HG03135 (cell line): ENCODE data around the gene KCNC1.

Experiments used
- ATAC-seq: cut with Tn5 transposase; IDR thresholded peaks from one replicate; pipeline ENCODE4 v1.9.1; 2021; ENCODE audit warnings: mild to moderate bottlenecking, moderate library complexity; ENCODE audit not compliant: unreplicated experiment

KCNC1 gene

DNA sequence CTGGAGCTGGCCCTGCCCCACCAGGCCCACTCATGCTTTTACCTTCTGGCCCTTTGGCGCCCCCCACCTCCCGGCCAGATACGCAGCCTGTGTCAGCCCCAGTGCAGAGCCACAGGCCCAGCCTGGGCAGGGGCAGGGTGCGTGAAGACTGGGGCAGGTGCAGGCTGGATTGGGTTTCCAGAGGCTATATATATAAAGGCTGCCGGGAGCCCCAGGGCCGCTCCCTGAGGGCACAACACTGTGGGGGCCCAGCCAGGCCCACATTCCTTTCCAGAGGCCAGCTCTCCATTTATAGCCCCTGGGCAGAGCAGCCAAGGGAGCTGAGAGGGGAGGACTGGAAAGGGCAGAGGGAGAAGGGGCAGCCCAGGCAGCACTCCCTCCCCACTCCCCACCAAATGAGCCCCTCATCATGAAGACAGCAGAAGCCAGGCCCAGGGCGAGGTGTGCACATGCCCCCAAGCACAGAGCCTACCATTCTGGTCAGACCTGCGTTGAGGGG is 20.2 kb upstream of the KCNC1 start:
- no peak for ATAC-seq

DNA sequence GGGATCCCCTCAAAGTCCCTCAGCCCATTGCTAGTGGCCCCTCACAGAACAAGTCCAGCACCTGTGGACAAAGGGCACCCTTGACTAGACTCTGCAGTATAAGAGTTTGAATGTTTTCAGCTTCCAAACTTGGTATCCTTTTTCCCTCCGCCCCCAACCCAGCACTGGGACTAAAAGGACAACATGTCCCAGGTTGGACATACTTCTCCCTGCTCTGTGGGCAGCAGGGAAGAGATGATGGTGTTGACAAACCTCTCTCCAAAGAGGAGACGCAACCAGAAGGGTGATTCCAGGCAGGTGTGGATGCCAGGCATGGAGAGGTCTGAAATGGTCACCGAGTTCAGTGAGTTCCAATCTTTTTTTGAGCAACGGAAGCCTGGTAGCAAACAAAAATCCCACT is 19.7 kb upstream of the KCNC1 start:
- no peak for ATAC-seq

- ATAC-seq, result no peak
Observed at GRCh38 chr11:17716807-17717206, 17.8 kb upstream of the KCNC1 start.

- ATAC-seq, result no peak
Observed at GRCh38 chr11:17718015-17718414, 16.6 kb upstream of the KCNC1 start.

DNA sequence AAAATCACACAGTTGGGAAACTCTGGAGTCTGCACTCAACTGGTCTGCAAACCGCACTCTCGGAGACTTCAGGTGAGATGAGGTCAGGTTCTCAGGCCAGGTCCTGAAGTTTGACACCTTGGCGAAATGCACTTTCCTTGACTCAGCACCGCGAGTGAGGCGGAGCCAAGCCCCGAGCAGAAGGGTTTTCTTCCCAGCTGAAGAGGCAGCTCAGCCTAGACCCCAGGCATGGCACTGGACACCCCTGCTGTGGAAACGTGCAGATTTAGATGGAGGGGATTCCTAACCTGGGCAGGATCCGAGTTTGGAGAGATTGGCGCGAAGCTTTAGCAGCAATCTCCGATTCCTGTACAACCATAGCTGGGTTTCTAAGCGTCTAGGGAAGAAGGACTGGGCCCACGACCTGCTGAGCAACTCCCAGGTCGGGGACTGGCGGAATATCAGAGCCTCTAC is 16.0 kb upstream of the KCNC1 start:
- no peak for ATAC-seq

GRCh38 chr11:17719028-17719937 is 15.3 kb upstream of the KCNC1 start, which contains the start of gene MYOD1:
TSS of gene MYOD1 (plus strand) at chr11:17719571. CDS start at chr11:17719783, 212 bp downstream.
- ATAC-seq, result no peak

GRCh38 chr11:17719938-17720795 is 14.4 kb upstream of the KCNC1 start:
- ATAC-seq, result no peak

GRCh38 chr11:17720796-17721171 is 13.8 kb upstream of the KCNC1 start:
- ATAC-seq, result no peak

DNA sequence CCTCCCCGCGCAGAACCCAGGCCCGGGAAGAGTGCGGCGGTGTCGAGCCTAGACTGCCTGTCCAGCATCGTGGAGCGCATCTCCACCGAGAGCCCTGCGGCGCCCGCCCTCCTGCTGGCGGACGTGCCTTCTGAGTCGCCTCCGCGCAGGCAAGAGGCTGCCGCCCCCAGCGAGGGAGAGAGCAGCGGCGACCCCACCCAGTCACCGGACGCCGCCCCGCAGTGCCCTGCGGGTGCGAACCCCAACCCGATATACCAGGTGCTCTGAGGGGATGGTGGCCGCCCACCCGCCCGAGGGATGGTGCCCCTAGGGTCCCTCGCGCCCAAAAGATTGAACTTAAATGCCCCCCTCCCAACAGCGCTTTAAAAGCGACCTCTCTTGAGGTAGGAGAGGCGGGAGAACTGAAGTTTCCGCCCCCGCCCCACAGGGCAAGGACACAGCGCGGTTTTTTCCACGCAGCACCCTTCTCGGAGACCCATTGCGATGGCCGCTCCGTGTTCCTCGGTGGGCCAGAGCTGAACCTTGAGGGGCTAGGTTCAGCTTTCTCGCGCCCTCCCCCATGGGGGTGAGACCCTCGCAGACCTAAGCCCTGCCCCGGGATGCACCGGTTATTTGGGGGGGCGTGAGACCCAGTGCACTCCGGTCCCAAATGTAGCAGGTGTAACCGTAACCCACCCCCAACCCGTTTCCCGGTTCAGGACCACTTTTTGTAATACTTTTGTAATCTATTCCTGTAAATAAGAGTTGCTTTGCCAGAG is 13.2 kb upstream of the KCNC1 start:
- ATAC-seq, result no peak

DNA sequence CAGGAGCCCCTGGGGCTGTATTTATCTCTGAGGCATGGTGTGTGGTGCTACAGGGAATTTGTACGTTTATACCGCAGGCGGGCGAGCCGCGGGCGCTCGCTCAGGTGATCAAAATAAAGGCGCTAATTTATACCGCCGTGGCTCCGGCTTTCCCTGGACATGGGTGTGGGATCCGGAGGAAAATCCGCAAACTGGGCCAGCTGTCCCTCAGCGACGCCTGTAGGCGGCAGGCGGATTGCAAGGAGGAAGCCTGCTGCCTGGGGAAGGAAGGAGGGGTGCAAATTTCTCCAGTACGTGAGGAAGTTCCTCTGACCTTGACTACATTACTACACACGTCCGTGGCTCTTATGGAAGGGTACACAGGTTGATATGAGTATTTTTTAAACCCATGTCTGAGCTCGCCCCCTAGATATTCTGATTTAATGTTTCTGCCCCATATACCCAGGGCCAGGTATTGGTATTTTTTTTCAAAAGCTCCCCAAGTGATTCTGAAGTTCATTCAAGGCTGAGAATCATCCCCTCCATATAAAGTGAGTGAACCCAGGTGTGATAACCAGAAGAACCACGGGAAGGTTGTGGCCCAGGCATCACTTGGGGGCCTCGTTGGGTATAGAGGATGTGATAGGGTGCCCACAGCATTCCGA is 12.5 kb upstream of the KCNC1 start:
- ATAC-seq, result no peak

DNA sequence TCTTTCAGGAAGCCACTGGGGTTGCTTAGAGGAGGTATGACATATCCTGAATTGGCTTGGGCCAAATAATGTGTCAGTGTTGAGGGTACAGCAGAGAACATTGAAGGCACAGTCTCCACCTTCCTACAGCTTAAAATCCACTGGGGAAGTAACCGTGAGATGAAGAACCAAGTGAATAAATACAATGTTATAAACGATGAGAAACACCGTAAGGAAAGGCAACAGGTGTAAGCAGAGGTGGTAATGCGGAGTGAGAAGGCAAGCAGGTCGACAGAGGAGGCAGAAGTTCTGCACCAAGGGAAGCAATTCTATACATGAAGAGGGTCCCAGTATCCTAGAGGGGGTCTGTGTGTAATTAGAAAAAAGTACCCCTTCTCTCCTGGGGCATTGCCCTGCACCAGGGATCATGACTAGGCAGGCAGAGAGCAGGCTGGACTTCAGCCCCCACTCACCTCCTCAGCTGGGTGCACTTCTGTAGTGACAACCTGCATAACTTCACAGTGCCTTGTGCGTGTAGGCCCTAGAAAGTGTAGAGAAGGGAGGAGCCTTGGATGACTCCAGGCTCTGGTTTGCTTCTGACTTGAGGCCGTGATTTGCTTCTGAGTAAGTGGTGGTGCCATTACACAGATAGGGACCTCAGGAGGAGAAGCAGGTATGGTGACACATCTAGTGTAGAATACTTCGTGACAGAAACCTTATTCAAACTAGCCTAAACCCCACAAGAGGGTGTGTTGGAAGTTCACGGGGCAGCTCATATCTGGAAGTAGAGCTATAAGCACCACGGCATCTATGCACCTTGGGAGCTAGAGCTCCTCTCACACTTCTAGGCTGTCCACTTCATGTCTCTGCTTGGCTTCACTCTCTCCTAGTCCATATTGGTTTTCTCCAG is 10.3 kb upstream of the KCNC1 start:
- ATAC-seq, result no peak

GRCh38 chr11:17725174-17725573 is 9.4 kb upstream of the KCNC1 start:
- ATAC-seq, result no peak

DNA sequence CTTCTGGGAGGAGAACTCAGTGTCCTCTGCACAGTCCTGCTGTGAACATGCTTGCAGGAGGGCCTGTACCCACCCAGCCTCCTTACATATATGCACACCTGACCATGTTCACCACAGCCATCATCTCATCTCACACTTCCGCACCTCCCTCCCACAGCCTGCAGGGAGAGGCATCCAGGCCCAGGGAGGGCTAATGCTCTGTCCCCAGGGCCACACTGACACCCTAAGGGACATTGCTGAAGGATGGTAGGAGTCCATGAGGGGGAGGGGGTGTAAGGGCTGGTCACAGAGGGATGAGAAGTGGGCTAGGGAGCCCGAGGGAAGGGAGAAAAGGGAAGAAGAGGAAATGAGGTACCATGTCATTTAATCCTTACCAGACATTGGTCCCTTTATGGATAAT is 4.4 kb upstream of the KCNC1 start:
- no peak for ATAC-seq

DNA sequence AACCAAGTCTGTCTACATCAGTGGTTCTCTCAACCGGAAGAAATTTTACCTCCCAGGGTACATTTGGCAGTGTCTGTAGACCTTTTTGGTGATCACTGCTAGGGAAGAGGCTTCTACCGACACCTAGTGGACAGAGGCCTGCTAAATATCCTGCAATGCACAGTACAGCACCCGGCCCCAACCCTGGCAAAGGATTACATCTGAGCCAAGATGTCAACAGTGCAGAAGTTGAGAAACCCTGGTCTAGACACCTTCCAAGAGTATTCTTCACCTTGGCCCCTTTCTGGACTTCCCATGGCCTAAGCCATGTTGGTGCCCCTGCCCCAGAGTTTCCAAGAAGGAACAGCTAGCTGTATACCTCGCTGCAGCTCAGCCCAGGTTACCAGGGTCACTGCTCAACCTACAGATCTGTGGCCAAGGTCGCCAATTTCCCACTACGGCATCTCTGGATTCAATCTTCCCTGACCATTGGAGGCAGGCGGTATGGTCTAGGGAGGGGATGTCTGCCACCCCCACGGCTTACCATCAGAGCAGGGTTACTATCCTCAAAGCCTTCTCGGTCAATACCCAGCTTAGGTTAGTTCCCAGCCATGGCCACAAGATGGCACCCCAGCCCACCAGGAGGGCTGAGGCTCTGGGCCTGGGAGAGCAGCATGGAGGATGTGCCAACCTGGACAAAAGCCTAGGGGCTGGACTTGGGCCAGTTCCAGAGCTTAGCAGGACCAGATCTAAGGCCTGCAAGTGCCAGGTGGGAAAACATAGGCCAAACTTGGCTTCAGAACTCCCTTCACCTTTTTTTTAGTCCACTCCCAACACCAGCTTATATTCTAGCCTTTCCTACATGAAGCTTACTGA is 3.7 kb upstream of the KCNC1 start:
- ATAC-seq, result peak; percentile 74

DNA sequence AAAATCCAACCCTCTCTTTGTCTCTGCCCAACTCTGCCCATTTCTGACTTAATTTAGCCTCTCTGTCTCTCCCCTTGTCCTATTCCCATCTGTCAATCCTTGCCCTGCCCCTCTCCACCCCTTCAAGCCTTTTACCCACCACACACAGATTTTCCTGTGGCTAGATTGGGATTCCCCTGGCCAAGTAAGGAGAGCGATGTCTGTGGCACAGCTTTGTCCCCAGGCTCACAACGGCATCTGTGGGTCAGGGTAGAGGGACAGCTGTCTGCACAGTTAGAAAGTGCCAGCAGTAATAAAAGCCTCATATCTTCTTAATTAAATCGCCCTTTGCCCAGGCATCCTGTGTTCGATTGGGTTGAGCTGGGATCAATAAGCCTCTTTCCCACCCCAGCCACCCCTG is 1.3 kb upstream of the KCNC1 start:
- no peak for ATAC-seq

- no peak for ATAC-seq
Observed at GRCh38 chr11:17734986-17735817, 621 bp downstream of the KCNC1 start.

- no peak for ATAC-seq
Observed at GRCh38 chr11:17735818-17736578, 1.4 kb downstream of the KCNC1 start.
